Gastroesophageal sphincter (tissue), 4 donors: ENCODE results near the gene LTBR. TPM values are rescaled to one million over a fixed set of nuclear protein-coding genes. Genes with fewer than 3 reads are reported as not detected.
"Not testable (repeated sequence)": the region's sequence is repeated elsewhere in the genome, so short reads cannot be mapped to it uniquely, and the experiment has no call there.

Experiments
- ATAC-seq: fragments of 150-250 bp; one replicate; pipeline ENCODE4 v1.9.1; 2016; ENCODE audit warnings: mild to moderate bottlenecking, moderate library complexity
- H3K27ac ChIP-seq, 4 donors: fragments of 200-600 bp; sonication (generic) in 3 of 4; 1 replicate in 3 of 4; 2 replicates in 1 of 4; pipeline ENCODE4 v1.5.1; 2016 to 2019
- H3K27me3 ChIP-seq: fragments of 200-600 bp; sonication (generic); one replicate; pipeline ENCODE4 v1.5.1; 2019
- H3K36me3 ChIP-seq, 2 donors: fragments of 200-600 bp; sonication (generic); one replicate each; pipeline ENCODE4 v1.5.1; 2019; ENCODE audit warnings: control low read depth in 1 of 2
- H3K4me1 ChIP-seq, 3 donors: fragments of 200-600 bp; sonication (generic); 1 replicate in 2 of 3; 2 replicates in 1 of 3; pipeline ENCODE4 v1.5.1; 2016 to 2019; ENCODE audit warnings: control low read depth in 2 of 3
- H3K4me3 ChIP-seq, 2 donors: fragments of 200-600 bp; sonication (generic); one replicate each; pipeline ENCODE4 v1.5.1; 2019; ENCODE audit warnings: mild to moderate bottlenecking in 1 of 2, moderate library complexity in 1 of 2
- H3K9me3 ChIP-seq, 3 donors: fragments of 200-600 bp; sonication (generic); one replicate each; pipeline ENCODE4 v1.5.1; 2017 to 2019; ENCODE audit warnings: control low read depth in 2 of 3
- CTCF ChIP-seq, 4 experiments: fragments of 200-600 bp in 2 of 4; fragments of 450-650 bp in 2 of 4; sonication (generic) in 1 of 4; IDR thresholded peaks; one replicate each; pipeline ENCODE4 v1.5.1; 2017 to 2019; ENCODE audit warnings: antibody characterized with exemption in 4 of 4, mild to moderate bottlenecking in 2 of 4, moderate library complexity in 2 of 4
- EP300 ChIP-seq: sonication (generic); formaldehyde crosslinking; IDR thresholded peaks from one replicate; pipeline ENCODE4 v1.6.1; 2017; ENCODE audit warnings: antibody characterized with exemption, mild to moderate bottlenecking
- POLR2A ChIP-seq, 2 donors: fragments of 450-650 bp; IDR thresholded peaks; one replicate each; pipeline ENCODE4 v1.6.1; 2017; ENCODE audit warnings: antibody characterized with exemption in 2 of 2, mild to moderate bottlenecking in 2 of 2, moderate library complexity in 1 of 2
- POLR2AphosphoS5 ChIP-seq: sonication (generic); formaldehyde crosslinking; IDR thresholded peaks from one replicate; pipeline ENCODE4 v1.6.1; 2017; ENCODE audit warnings: antibody characterized with exemption
- WGBS, 2 donors: methylation state at CpG; one replicate each; pipeline ENCODE4 v1.1.5; 2018; ENCODE audit warnings: low coverage in 1 of 2; 5-methylcytosine and 5-hydroxymethylcytosine counted together
- total RNA-seq, 4 donors: library from RNA; depleted of rRNA; stranded (reverse); fragments of >200 nt; gene quantifications; one replicate each; pipeline ENCODE4 v1.1.0, GENCODE V29; 2016

Gene LTBR
- total RNA-seq, 4 donors from 2014 or later = 86.5 to 139 (median 119) TPM

GRCh38 chr12:6343518-6343917 lies 40.4 kb upstream of the LTBR start:
- no peaks in the 10 kb centered on the region for H3K36me3 ChIP-seq
- H3K27ac ChIP-seq = peak overlapping the region; percentile 96 to 98 (median 97)
- no peak for ATAC-seq
- 20 to 70% methylated on average over 1 to 3 of the region's 5 CpGs for WGBS, 2 donors
- H3K4me3 ChIP-seq = no peak overlapping the region
- TF ChIP-seq CTCF (IDR thresholded peaks at IDR 0.05) (no peak), POLR2AphosphoS5 (no peak), POLR2A (IDR thresholded peaks at IDR 0.05) (no peak), EP300 (no peak)
- no peaks in the 10 kb centered on the region for H3K9me3 ChIP-seq
- no peaks in the 10 kb centered on the region for H3K27me3 ChIP-seq
- peaks cover 3 to 81% (median 30%) of the 10 kb centered on the region in 3 donors for H3K4me1 ChIP-seq

GRCh38 chr12:6344101-6344660 lies 39.8 kb upstream of the LTBR start:
- H3K4me3 ChIP-seq, H3K27me3 ChIP-seq, H3K9me3 ChIP-seq, ATAC-seq, H3K36me3 ChIP-seq: not testable (repeated sequence)
- Histone ChIP-seq H3K27ac (peak overlapping the region in 3 of 4 donors; percentile 97 to 98 (median 97)), H3K4me1 (peaks cover 3 to 75% (median 25%) of the 10 kb centered on the region in 3 donors)
- WGBS, 2 donors = 94 to 96% methylated on average over 7 to 11 of the region's 11 CpGs

- no peak for TF ChIP-seq POLR2A (IDR thresholded peaks at IDR 0.05)
- TF ChIP-seq POLR2AphosphoS5 = peak; percentile 75
- H3K4me1 ChIP-seq = peaks cover 3 to 66% (median 23%) of the 10 kb centered on the region in 3 donors
- peak overlapping the region in 3 of 4 donors; percentile 75 to 81 (median 78) for H3K27ac ChIP-seq
- no peak for ATAC-seq
- WGBS, 2 donors = 51 to 58% methylated on average over 7 to 10 of the region's 10 CpGs
- no peak overlapping the region for H3K4me3 ChIP-seq
- no peaks in the 10 kb centered on the region for H3K36me3 ChIP-seq
- no peaks in the 10 kb centered on the region for H3K9me3 ChIP-seq
- no peaks in the 10 kb centered on the region for H3K27me3 ChIP-seq
Observed at GRCh38 chr12:6345319-6346091, 38.5 kb upstream of the LTBR start.

- Histone ChIP-seq H3K9me3 (no peaks in the 10 kb centered on the region), H3K4me1 (peaks cover 3 to 66% (median 23%) of the 10 kb centered on the region in 3 donors), H3K27ac (peak overlapping the region in 3 of 4 donors; percentile 75 to 81 (median 78)), H3K36me3 (no peaks in the 10 kb centered on the region), H3K4me3 (no peak overlapping the region), H3K27me3 (no peaks in the 10 kb centered on the region)
- TF ChIP-seq POLR2A (IDR thresholded peaks at IDR 0.05) (no peak), CTCF (IDR thresholded peaks at IDR 0.05) (no peak), EP300 (no peak), POLR2AphosphoS5 (no peak)
- WGBS, 2 donors = 56 to 91% methylated on average over 1 to 4 of the region's 5 CpGs
- ATAC-seq = no peak
Observed at GRCh38 chr12:6346235-6346832, 37.6 kb upstream of the LTBR start.

GRCh38 chr12:6346942-6347341 lies 37.0 kb upstream of the LTBR start:
- Histone ChIP-seq H3K27ac (peak overlapping the region; percentile 14 to 81 (median 76)), H3K4me1 (peaks cover 3 to 66% (median 23%) of the 10 kb centered on the region in 3 donors), H3K4me3 (no peak overlapping the region), H3K9me3 (no peaks in the 10 kb centered on the region), H3K27me3 (no peaks in the 10 kb centered on the region), H3K36me3 (no peaks in the 10 kb centered on the region)
- no peak for ATAC-seq
- 71 to 79% methylated on average over 7 of the region's 8 CpGs for WGBS, 2 donors
- TF ChIP-seq CTCF (IDR thresholded peaks at IDR 0.05) = no peak
- TF ChIP-seq POLR2AphosphoS5 = no peak
- TF ChIP-seq POLR2A (IDR thresholded peaks at IDR 0.05) = no peak
- no peak for TF ChIP-seq EP300
